Stomach (tissue), 4 donors: Measurements from ENCODE around the gene MOCS1.

Experiments
- POLR2A ChIP-seq, 4 donors: fragments of 450-650 bp; IDR thresholded peaks; one replicate each; pipeline ENCODE4 v1.6.1; 2016; ENCODE audit warnings: antibody characterized with exemption in 4 of 4, control low read depth in 2 of 4, mild to moderate bottlenecking in 1 of 4, moderate library complexity in 1 of 4
- POLR2AphosphoS5 ChIP-seq, 3 donors: sonication (generic); formaldehyde crosslinking; IDR thresholded peaks; one replicate each; pipeline ENCODE4 v1.6.1; 2016; ENCODE audit warnings: antibody characterized with exemption in 3 of 3
- TF ChIP-seq, protein P1 (sequence below), 7 experiments: fragments of 450-650 bp in 4 of 7; fragments of 200-600 bp in 3 of 7; sonication (generic) in 3 of 7; IDR thresholded peaks; one replicate each; pipeline ENCODE4 v1.5.1; 2016 to 2019; ENCODE audit warnings: antibody characterized with exemption in 7 of 7, control low read depth in 2 of 7, mild to moderate bottlenecking in 1 of 7

- TF ChIP-seq, protein P1, sequence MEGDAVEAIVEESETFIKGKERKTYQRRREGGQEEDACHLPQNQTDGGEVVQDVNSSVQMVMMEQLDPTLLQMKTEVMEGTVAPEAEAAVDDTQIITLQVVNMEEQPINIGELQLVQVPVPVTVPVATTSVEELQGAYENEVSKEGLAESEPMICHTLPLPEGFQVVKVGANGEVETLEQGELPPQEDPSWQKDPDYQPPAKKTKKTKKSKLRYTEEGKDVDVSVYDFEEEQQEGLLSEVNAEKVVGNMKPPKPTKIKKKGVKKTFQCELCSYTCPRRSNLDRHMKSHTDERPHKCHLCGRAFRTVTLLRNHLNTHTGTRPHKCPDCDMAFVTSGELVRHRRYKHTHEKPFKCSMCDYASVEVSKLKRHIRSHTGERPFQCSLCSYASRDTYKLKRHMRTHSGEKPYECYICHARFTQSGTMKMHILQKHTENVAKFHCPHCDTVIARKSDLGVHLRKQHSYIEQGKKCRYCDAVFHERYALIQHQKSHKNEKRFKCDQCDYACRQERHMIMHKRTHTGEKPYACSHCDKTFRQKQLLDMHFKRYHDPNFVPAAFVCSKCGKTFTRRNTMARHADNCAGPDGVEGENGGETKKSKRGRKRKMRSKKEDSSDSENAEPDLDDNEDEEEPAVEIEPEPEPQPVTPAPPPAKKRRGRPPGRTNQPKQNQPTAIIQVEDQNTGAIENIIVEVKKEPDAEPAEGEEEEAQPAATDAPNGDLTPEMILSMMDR (IDR thresholded peaks at IDR 0.05) = no peak
- TF ChIP-seq POLR2AphosphoS5 (IDR thresholded peaks at IDR 0.05) (no peak), POLR2A (IDR thresholded peaks at IDR 0.05) (no peak)
Measured at GRCh38 chr6:39906318-39906761, 27.9 kb downstream of the MOCS1 start.
